GM12878 (cell line): ENCODE results near the gene HMG20B. TPM values are rescaled to one million over a fixed set of nuclear protein-coding genes. Genes with fewer than 3 reads are reported as not detected.

Experiments used
- ATAC-seq: fragments of 200-7000 bp; cut with Tn5 transposase; 3 replicates; pipeline ENCODE4 v1.9.1; 2020; ENCODE audit warnings: mild to moderate bottlenecking, moderate library complexity
- BruUV-seq: library from RNA; stranded (reverse); fragments of 400-500 nt; replicated peaks from 2 replicates; lab custom pipeline; 2021; lab: Mats Ljungman, UMichigan
- CTCF ChIA-PET: fragments of 300-600 bp; sonication (Branson Sonifier 250); formaldehyde crosslinking; extraction: SDS; loops from one replicate; lab custom pipeline; 2021; ENCODE audit warnings: inconsistent platforms; lab: Yijun Ruan, JAX
- POLR2A ChIA-PET: fragments of 350-600 bp; formaldehyde crosslinking; extraction: SDS; loops from one replicate; lab custom pipeline; 2021; ENCODE audit warnings: inconsistent platforms; lab: Charles Lee
- RAD21 ChIA-PET: fragments of 300-600 bp; sonication (Branson Sonifier 250); formaldehyde crosslinking; loops from one replicate; lab custom pipeline; 2023; ENCODE audit warnings: antibody characterized with exemption; ENCODE audit not compliant: unreplicated experiment; lab: Charles Lee
- SMC1A ChIA-PET: fragments of 300-600 bp; sonication (Branson Sonifier 250); formaldehyde crosslinking; loops from one replicate; lab custom pipeline; 2023; ENCODE audit not compliant: unreplicated experiment, uncharacterized antibody; lab: Charles Lee
- DNase-seq: peaks from one replicate; pipeline ENCODE4 v3.0.0-alpha.2; 2011; ENCODE audit warnings: low read depth, low spot score
- FAIRE-seq: peaks from 3 replicates; lab custom pipeline; 2011; peaks lifted over from hg19 to GRCh38; lab: Jason Lieb, UNC
- H2AFZ ChIP-seq: 2 replicates; pipeline ENCODE4 v1.6.0; 2011; ENCODE audit warnings: low read depth, low read length, control low read depth; ENCODE audit not compliant: control insufficient read depth
- H3K27ac ChIP-seq: 2 replicates; pipeline ENCODE4 v1.5.1; 2011; ENCODE audit warnings: control low read depth; ENCODE audit not compliant: control insufficient read depth, insufficient read depth
- H3K27me3 ChIP-seq, 2 experiments: replicated peaks in 1 of 2; 2 replicates each; pipeline versions ENCODE4 v1.6.0 to v1.6.1; 2011; ENCODE audit warnings: low read length in 1 of 2; ENCODE audit not compliant: control insufficient read depth in 2 of 2, insufficient read depth in 2 of 2
- H3K36me3 ChIP-seq, 2 experiments: 2 replicates each; pipeline ENCODE4 v1.5.1; 2011; ENCODE audit warnings: low read length in 1 of 2; ENCODE audit not compliant: control insufficient read depth in 2 of 2, insufficient read depth in 2 of 2
- H3K4me1 ChIP-seq: 2 replicates; pipeline ENCODE4 v1.6.1; 2011; ENCODE audit warnings: mild to moderate bottlenecking, low read length, moderate library complexity, mixed read lengths; ENCODE audit not compliant: control insufficient read depth, insufficient read depth
- H3K4me2 ChIP-seq: 2 replicates; pipeline ENCODE4 v1.6.0; 2011; ENCODE audit warnings: control low read depth; ENCODE audit not compliant: control insufficient read depth, insufficient read depth
- H3K4me3 ChIP-seq: fragments of 200-600 bp; sonication (generic); 2 replicates; pipeline ENCODE4 v1.5.1; 2016
- H3K79me2 ChIP-seq: 2 replicates; pipeline ENCODE4 v1.6.0; 2011; ENCODE audit warnings: low read length; ENCODE audit not compliant: control insufficient read depth, insufficient read depth
- H3K9ac ChIP-seq: 2 replicates; pipeline ENCODE4 v1.8.0; 2011; ENCODE audit warnings: low read length, control low read depth, mixed read lengths; ENCODE audit not compliant: control insufficient read depth, insufficient read depth
- H3K9me3 ChIP-seq: replicated peaks from 3 replicates; pipeline ENCODE4 v1.5.1; 2011; ENCODE audit warnings: mild to moderate bottlenecking, low read length; ENCODE audit not compliant: control insufficient read depth, insufficient read depth
- H4K20me1 ChIP-seq: 2 replicates; pipeline ENCODE4 v1.6.0; 2011; ENCODE audit not compliant: control insufficient read depth, insufficient read depth
- CEBPZ ChIP-seq: fragments of 150-350 bp; IDR thresholded peaks from 2 replicates; pipeline ENCODE4 v1.6.1; 2016; ENCODE audit warnings: low read depth, low read length
- HDGF ChIP-seq: fragments of 450-650 bp; IDR thresholded peaks from 2 replicates; pipeline ENCODE4 v1.6.1; 2016; ENCODE audit warnings: antibody characterized with exemption
- MLLT1 ChIP-seq: fragments of 450-650 bp; IDR thresholded peaks from 2 replicates; pipeline ENCODE4 v1.6.1; 2016; ENCODE audit warnings: mild to moderate bottlenecking
- POLR2A ChIP-seq: IDR thresholded peaks from 2 replicates; pipeline ENCODE4 v1.6.1; 2011; ENCODE audit warnings: low read depth, mild to moderate bottlenecking, low read length
- SRF ChIP-seq, 2 experiments: IDR thresholded peaks; 2 replicates each; pipeline ENCODE4 v1.6.1; 2011; ENCODE audit warnings: low read depth in 2 of 2, low read length in 2 of 2, mild to moderate bottlenecking in 1 of 2, moderate library complexity in 1 of 2
- TARDBP ChIP-seq: IDR thresholded peaks from 2 replicates; pipeline ENCODE4 v1.6.1; 2016; ENCODE audit warnings: borderline replicate concordance
- WGBS: methylation state at CpG from one replicate; pipeline ENCODE4 v1.1.6; 2016; ENCODE audit warnings: low lambda C conversion rate; ENCODE audit not compliant: insufficient replicate concordance, insufficient coverage; ENCODE audit errors: missing lambda C conversion rate; 5-methylcytosine and 5-hydroxymethylcytosine counted together
- in situ Hi-C: fragments of 300-500 bp; cut with MboI; formaldehyde crosslinking; loops from 9 replicates; pipeline ENCODE4 v1.14.3; 2018; ENCODE audit warnings: mixed read lengths
- intact Hi-C: fragments of 100-400 bp; cut with micrococcal nuclease; formaldehyde crosslinking; loops from one replicate; pipeline ENCODE4 v1.14.2; 2022; ENCODE audit not compliant: unreplicated experiment
- polyA plus RNA-seq, 11 experiments: library from polyadenylated mRNA; depleted of rRNA in 4 of 11; unstranded in 6 of 11; stranded (reverse) in 5 of 11; fragments of >200 nt; fragmentation: Nextera tagmentation in 4 of 11; fragmentation: Illumina TruSeq in 1 of 11; extraction: Ambion mirVana in 4 of 11; extraction: Trizol in 1 of 11; gene quantifications; 1 replicate in 1 of 11; 2 replicates in 10 of 11; pipeline versions ENCODE4 v1.2.1 to v1.2.3, GENCODE V29; 2011 to 2016; ENCODE audit warnings: inconsistent platforms in 2 of 11, missing spikeins in 2 of 11, low read depth in 1 of 11
- total RNA-seq, 4 experiments: library from RNA; depleted of rRNA in 3 of 4; stranded (reverse); fragments of >200 nt in 3 of 4; fragmentation: Illumina TruSeq in 1 of 4; extraction: Trizol in 1 of 4; gene quantifications; 2 replicates each; pipeline versions ENCODE4 v1.2.1 to v1.2.3, GENCODE V29; 2013 to 2021

HMG20B gene
- total and polyA plus RNA-seq, 10 of the 15 experiments (the other 5 are each of a cell fraction or from before 2014, with no cell fraction given), result 0.37 to 92.7 (median 47.0) TPM

- TF ChIP-seq CEBPZ, result no peak
- TF ChIP-seq HDGF, result no peak
- no peak for TF ChIP-seq SRF (IDR thresholded peaks at IDR 0.05; ENCODE audit: low read depth in 2 of 2, low read length in 2 of 2)
- no peak for TF ChIP-seq MLLT1
These were observed 46.9 kb downstream of the HMG20B start (continued) for GRCh38 chr19:3619631-3620012.

GRCh38 chr19:3620145-3620816 lies 47.5 kb downstream of the HMG20B start:
- Histone ChIP-seq H3K36me3 (peaks cover 0 to 11% of the 10 kb centered on the region in 2 experiments; a peak in 3 of 4 replicates), H3K79me2 (peaks cover 7% of the 10 kb centered on the region), H3K4me2 (no peak overlapping the region), H4K20me1 (no peaks in the 10 kb centered on the region), H2AFZ (no peak overlapping the region), H3K4me1 (peaks cover 3% of the 10 kb centered on the region; the same call in 1 of the 2 replicates), H3K9me3 (no peaks in the 10 kb centered on the region), H3K27ac (no peak overlapping the region), H3K27me3 (no peaks in the 10 kb centered on the region), H3K4me3 (no peak overlapping the region), H3K9ac (no peak overlapping the region)
- in situ Hi-C loops, result no loop called here
- WGBS, result 92% methylated on average over 19 of the region's 19 CpGs
- DNase-seq (no peak), FAIRE-seq (no peak), ATAC-seq (no peak)
- no peak for TF ChIP-seq TARDBP
- peak; percentile 27; the same call in 1 of the 2 replicates for TF ChIP-seq POLR2A
- ChIA-PET POLR2A (no interaction called here), SMC1A (no interaction called here), CTCF (no interaction called here), RAD21 (no interaction called here)
- BruUV-seq, result no TSS peak
- intact Hi-C loops, result no loop called here
